Measurements from ENCODE around the gene TMEM117.

DNA sequence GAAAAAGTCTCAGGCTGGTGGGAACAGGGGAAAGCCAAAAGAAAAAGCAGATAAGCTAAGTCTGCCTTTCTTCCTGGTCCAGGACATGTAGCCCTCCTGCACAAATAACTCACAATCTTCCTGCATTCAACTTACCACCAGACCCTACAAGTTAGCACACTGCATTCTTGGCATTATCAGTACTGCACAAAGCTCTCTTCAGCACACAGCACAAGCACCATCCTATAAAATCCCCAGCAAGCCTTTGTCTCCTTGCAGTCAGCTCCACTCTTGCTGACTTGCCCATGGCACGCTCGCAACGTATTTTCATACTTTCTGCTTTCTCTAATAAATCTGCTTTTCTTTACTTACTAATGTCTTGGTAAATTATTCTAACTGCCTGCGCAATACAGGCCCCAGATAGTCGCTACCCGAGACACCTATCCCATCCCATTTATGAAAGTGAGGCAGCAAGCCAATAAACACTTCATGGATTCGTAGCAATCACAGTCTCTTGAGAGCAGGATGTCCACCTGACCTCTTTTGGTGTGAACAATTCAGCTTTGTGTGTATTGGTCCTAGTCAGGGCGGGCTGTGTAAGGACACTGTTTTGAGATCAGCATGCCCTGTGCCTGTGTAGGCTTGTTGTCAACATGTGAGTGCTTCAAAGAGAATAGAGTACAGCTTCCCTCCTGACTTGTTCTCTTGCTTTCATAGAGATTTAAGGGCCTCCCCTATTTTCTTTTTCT is 49.0 kb downstream of the TMEM117 start:
- TF ChIP-seq, protein P1, sequence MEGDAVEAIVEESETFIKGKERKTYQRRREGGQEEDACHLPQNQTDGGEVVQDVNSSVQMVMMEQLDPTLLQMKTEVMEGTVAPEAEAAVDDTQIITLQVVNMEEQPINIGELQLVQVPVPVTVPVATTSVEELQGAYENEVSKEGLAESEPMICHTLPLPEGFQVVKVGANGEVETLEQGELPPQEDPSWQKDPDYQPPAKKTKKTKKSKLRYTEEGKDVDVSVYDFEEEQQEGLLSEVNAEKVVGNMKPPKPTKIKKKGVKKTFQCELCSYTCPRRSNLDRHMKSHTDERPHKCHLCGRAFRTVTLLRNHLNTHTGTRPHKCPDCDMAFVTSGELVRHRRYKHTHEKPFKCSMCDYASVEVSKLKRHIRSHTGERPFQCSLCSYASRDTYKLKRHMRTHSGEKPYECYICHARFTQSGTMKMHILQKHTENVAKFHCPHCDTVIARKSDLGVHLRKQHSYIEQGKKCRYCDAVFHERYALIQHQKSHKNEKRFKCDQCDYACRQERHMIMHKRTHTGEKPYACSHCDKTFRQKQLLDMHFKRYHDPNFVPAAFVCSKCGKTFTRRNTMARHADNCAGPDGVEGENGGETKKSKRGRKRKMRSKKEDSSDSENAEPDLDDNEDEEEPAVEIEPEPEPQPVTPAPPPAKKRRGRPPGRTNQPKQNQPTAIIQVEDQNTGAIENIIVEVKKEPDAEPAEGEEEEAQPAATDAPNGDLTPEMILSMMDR (IDR thresholded peaks at IDR 0.05) = no peak
- no peak for TF ChIP-seq POLR2AphosphoS5 (IDR thresholded peaks at IDR 0.05)
- TF ChIP-seq EP300 (IDR thresholded peaks at IDR 0.05) = no peak
- no peak for TF ChIP-seq POLR2A (IDR thresholded peaks at IDR 0.05)

Measured in stomach (tissue), 4 donors.